Heart right ventricle (tissue), 16 donors: Measurements from ENCODE around the gene CACNA2D1. TPM values are rescaled to one million over a fixed set of nuclear protein-coding genes. Genes with fewer than 3 reads are reported as not detected.

ENCODE experiments used
- ATAC-seq, 8 donors: fragments of 200-7000 bp; cut with Tn5 transposase; one replicate each; pipeline ENCODE4 v1.9.1; 2020; ENCODE audit warnings: mild to moderate bottlenecking in 8 of 8, moderate library complexity in 8 of 8, moderate number of reproducible peaks in 1 of 8
- DNase-seq, 2 donors: peaks; one replicate each; pipeline ENCODE4 v3.0.0-alpha.2; 2020
- H3K27ac ChIP-seq, 10 donors: fragments of 200-600 bp; sonication (generic) in 2 of 10; one replicate each; pipeline versions ENCODE4 v1.5.0 to v1.8.0; 2020 to 2022; ENCODE audit warnings: mild to moderate bottlenecking in 3 of 10
- H3K27me3 ChIP-seq, 7 donors: fragments of 200-600 bp; one replicate each; pipeline ENCODE4 v1.8.0; 2021 to 2022; ENCODE audit warnings: mild to moderate bottlenecking in 2 of 7
- H3K36me3 ChIP-seq, 9 donors: fragments of 200-600 bp; sonication (generic) in 1 of 9; one replicate each; pipeline versions ENCODE4 v1.5.0 to v1.8.0; 2020 to 2022; ENCODE audit warnings: mild to moderate bottlenecking in 2 of 9
- H3K4me1 ChIP-seq, 9 donors: fragments of 200-600 bp; sonication (generic) in 1 of 9; one replicate each; pipeline versions ENCODE4 v1.5.0 to v1.8.0; 2020 to 2022; ENCODE audit warnings: mild to moderate bottlenecking in 4 of 9
- H3K4me3 ChIP-seq, 10 donors: fragments of 200-600 bp; sonication (generic) in 2 of 10; one replicate each; pipeline versions ENCODE4 v1.5.0 to v1.8.0; 2020 to 2022; ENCODE audit warnings: mild to moderate bottlenecking in 7 of 10, moderate library complexity in 2 of 10
- H3K9me3 ChIP-seq, 11 donors: fragments of 200-600 bp in 10 of 11; sonication (generic) in 2 of 11; one replicate each; pipeline versions ENCODE4 v1.5.0 to v1.8.0; 2013 to 2022; ENCODE audit warnings: mild to moderate bottlenecking in 2 of 11, control low read depth in 1 of 11, moderate library complexity in 1 of 11
- CTCF ChIP-seq, 9 donors: fragments of 200-600 bp; sonication (generic) in 2 of 9; IDR thresholded peaks; one replicate each; pipeline versions ENCODE4 v1.5.0 to v1.8.0; 2021 to 2022; ENCODE audit warnings: antibody characterized with exemption in 9 of 9, mild to moderate bottlenecking in 5 of 9, moderate library complexity in 1 of 9
- WGBS, 2 donors: extraction: QIAGEN DNeasy Blood & Tissue Kit; methylation state at CpG; one replicate each; pipeline ENCODE4 v1.1.7; 2013; ENCODE audit warnings: inconsistent platforms in 1 of 2; 5-methylcytosine and 5-hydroxymethylcytosine counted together
- intact Hi-C, 10 donors: fragments of 100-400 bp; cut with DNase I; formaldehyde crosslinking; loops; one replicate each; pipeline versions ENCODE4 v1.11.1 to v1.14.2; 2022
- polyA plus RNA-seq, 2 donors: library from polyadenylated mRNA; stranded (reverse); fragments of 200-250 nt; gene quantifications; one replicate each; pipeline ENCODE4 v1.2.3, GENCODE V29; 2013
- total RNA-seq, 10 donors: library from RNA; stranded (reverse); fragmentation: NEBNext Ultra II Directional in 3 of 10; extraction: Animal tissue kit (Norgen Biotek cat#: 25700) in 3 of 10; gene quantifications; one replicate each; pipeline versions ENCODE4 v1.2.1 to v1.2.4, GENCODE V29; 2021 to 2023
- donor health status: Arrhythmogenic right ventricular cardiomyopathy.
- donor health status: ischemic (EF 13 %, LVEDD 7.1; RV severe dilation, severe dysfunction).
- donor health status: healthy with polysubstance abuse.
- donor health status: DM: no; HTN: yes; CAD: no.
- donor health status: DM: no; HTN: no; CAD: no.
- donor health status: ischemic (EF 25% LVEDD 6.9; RV normal size, moderate dysfunction).
- donor health status: ischemic (EF 25% LVEDD 5.7; RV mildly dilated, moderate dysfunction).
- donor health status: healthy.
- donor health status: DM: yes; HTN: yes; CAD: no.
- donor health status: Ischemic cardiomyopathy.
- donor health status: ischemic (EF 35%, LVEDD 5.7; RV mildly dilated, moderate dysfunction).
- donor health status: nonischemic (EF 11% LVEDD 7.7; RV severe dilation, severe dysfunction).
- donor health status: DM: yes; HTN: yes; CAD: no.
- donor health status: PGD.
- donor health status: ischemic (EF 29% LVEDD 5.4; RV normal size, mild dysfunction).
- donor health status: nonischemic (EF 23%, LVEDD 6.1; RV moderate dilation, normal function).

Gene CACNA2D1
- total and polyA plus RNA-seq, 12 donors = 7.0 to 131 (median 69.3) TPM

GRCh38 chr7:81925530-81925929 is 518.0 kb downstream of the CACNA2D1 start:
- H3K36me3 ChIP-seq = no peaks in the 10 kb centered on the region
- intact Hi-C loops = no loop called here
- DNase-seq (no peak), ATAC-seq (no peak)
- TF ChIP-seq CTCF (IDR thresholded peaks at IDR 0.05) = no peak
- H3K4me1 ChIP-seq = no peaks in the 10 kb centered on the region
- H3K27me3 ChIP-seq = no peaks in the 10 kb centered on the region
- no peaks in the 10 kb centered on the region for H3K9me3 ChIP-seq
- no peak overlapping the region for H3K27ac ChIP-seq
- H3K4me3 ChIP-seq = no peak overlapping the region
- 92 to 95% methylated on average over 3 of the region's 3 CpGs for WGBS, 2 donors

GRCh38 chr7:81924494-81924893 is 519.1 kb downstream of the CACNA2D1 start:
- no peak for TF ChIP-seq CTCF (IDR thresholded peaks at IDR 0.05)
- ATAC-seq (no peak), DNase-seq (no peak)
- WGBS, 2 donors = 82 to 85% methylated on average over 2 of the region's 2 CpGs
- no peaks in the 10 kb centered on the region for H3K27me3 ChIP-seq
- no peaks in the 10 kb centered on the region for H3K36me3 ChIP-seq
- H3K4me3 ChIP-seq = no peak overlapping the region
- no peak overlapping the region for H3K27ac ChIP-seq
- H3K9me3 ChIP-seq = no peaks in the 10 kb centered on the region
- intact Hi-C loops = no loop called here
- no peaks in the 10 kb centered on the region for H3K4me1 ChIP-seq

GRCh38 chr7:81919494-81919893 is 524.1 kb downstream of the CACNA2D1 start:
- TF ChIP-seq CTCF (IDR thresholded peaks at IDR 0.05) = no peak
- ATAC-seq (no peak), DNase-seq (no peak)
- intact Hi-C loops = loop anchor here in 1 of 10 donors (10.0 kb wide), 1 partner anchor 55 kb away; no protein-coding TSS in a partner anchor
- H3K36me3 ChIP-seq = no peaks in the 10 kb centered on the region
- H3K4me3 ChIP-seq = no peak overlapping the region
- H3K27me3 ChIP-seq = no peaks in the 10 kb centered on the region
- 85 to 89% methylated on average over 3 of the region's 3 CpGs for WGBS, 2 donors
- H3K4me1 ChIP-seq = no peaks in the 10 kb centered on the region
- H3K27ac ChIP-seq = no peak overlapping the region
- peaks cover 0 to 22% (median 5%) of the 10 kb centered on the region in 11 donors for H3K9me3 ChIP-seq

GRCh38 chr7:81908220-81908619 is 535.4 kb downstream of the CACNA2D1 start:
- 70 to 84% methylated on average over 2 of the region's 2 CpGs for WGBS, 2 donors
- intact Hi-C loops = no loop called here
- ATAC-seq = no peak

More at GRCh38 chr7:81908220-81908619, 535.4 kb downstream of the CACNA2D1 start:
- DNase-seq = no peak
- no peaks in the 10 kb centered on the region for H3K4me1 ChIP-seq
- no peaks in the 10 kb centered on the region for H3K27me3 ChIP-seq
- no peak overlapping the region for H3K27ac ChIP-seq
- no peaks in the 10 kb centered on the region for H3K36me3 ChIP-seq
- no peak overlapping the region for H3K4me3 ChIP-seq
- TF ChIP-seq CTCF (IDR thresholded peaks at IDR 0.05) = no peak
- H3K9me3 ChIP-seq = peaks cover 0 to 22% (median 6%) of the 10 kb centered on the region in 11 donors
